GM12878 (cell line): Measurements from ENCODE around the gene CCDC87. TPM values are rescaled to one million over a fixed set of nuclear protein-coding genes. Genes with fewer than 3 reads are reported as not detected.

ENCODE experiments used
- ATAC-seq: fragments of 200-7000 bp; cut with Tn5 transposase; 3 replicates; pipeline ENCODE4 v1.9.1; 2020; ENCODE audit warnings: mild to moderate bottlenecking, moderate library complexity
- BruUV-seq: library from RNA; stranded (reverse); fragments of 400-500 nt; replicated peaks from 2 replicates; lab custom pipeline; 2021; lab: Mats Ljungman, UMichigan
- CTCF ChIA-PET: fragments of 300-600 bp; sonication (Branson Sonifier 250); formaldehyde crosslinking; extraction: SDS; loops from one replicate; lab custom pipeline; 2021; ENCODE audit warnings: inconsistent platforms; lab: Yijun Ruan, JAX
- POLR2A ChIA-PET: fragments of 350-600 bp; formaldehyde crosslinking; extraction: SDS; loops from one replicate; lab custom pipeline; 2021; ENCODE audit warnings: inconsistent platforms; lab: Charles Lee
- RAD21 ChIA-PET: fragments of 300-600 bp; sonication (Branson Sonifier 250); formaldehyde crosslinking; loops from one replicate; lab custom pipeline; 2023; ENCODE audit warnings: antibody characterized with exemption; ENCODE audit not compliant: unreplicated experiment; lab: Charles Lee
- SMC1A ChIA-PET: fragments of 300-600 bp; sonication (Branson Sonifier 250); formaldehyde crosslinking; loops from one replicate; lab custom pipeline; 2023; ENCODE audit not compliant: unreplicated experiment, uncharacterized antibody; lab: Charles Lee
- DNase-seq: peaks from one replicate; pipeline ENCODE4 v3.0.0-alpha.2; 2011; ENCODE audit warnings: low read depth, low spot score
- FAIRE-seq: peaks from 3 replicates; lab custom pipeline; 2011; peaks lifted over from hg19 to GRCh38; lab: Jason Lieb, UNC
- H2AFZ ChIP-seq: 2 replicates; pipeline ENCODE4 v1.6.0; 2011; ENCODE audit warnings: low read depth, low read length, control low read depth; ENCODE audit not compliant: control insufficient read depth
- H3K27ac ChIP-seq: 2 replicates; pipeline ENCODE4 v1.5.1; 2011; ENCODE audit warnings: control low read depth; ENCODE audit not compliant: control insufficient read depth, insufficient read depth
- H3K27me3 ChIP-seq, 2 experiments: replicated peaks in 1 of 2; 2 replicates each; pipeline versions ENCODE4 v1.6.0 to v1.6.1; 2011; ENCODE audit warnings: low read length in 1 of 2; ENCODE audit not compliant: control insufficient read depth in 2 of 2, insufficient read depth in 2 of 2
- H3K36me3 ChIP-seq, 2 experiments: 2 replicates each; pipeline ENCODE4 v1.5.1; 2011; ENCODE audit warnings: low read length in 1 of 2; ENCODE audit not compliant: control insufficient read depth in 2 of 2, insufficient read depth in 2 of 2
- H3K4me1 ChIP-seq: 2 replicates; pipeline ENCODE4 v1.6.1; 2011; ENCODE audit warnings: mild to moderate bottlenecking, low read length, moderate library complexity, mixed read lengths; ENCODE audit not compliant: control insufficient read depth, insufficient read depth
- H3K4me2 ChIP-seq: 2 replicates; pipeline ENCODE4 v1.6.0; 2011; ENCODE audit warnings: control low read depth; ENCODE audit not compliant: control insufficient read depth, insufficient read depth
- H3K4me3 ChIP-seq: fragments of 200-600 bp; sonication (generic); 2 replicates; pipeline ENCODE4 v1.5.1; 2016
- H3K79me2 ChIP-seq: 2 replicates; pipeline ENCODE4 v1.6.0; 2011; ENCODE audit warnings: low read length; ENCODE audit not compliant: control insufficient read depth, insufficient read depth
- H3K9ac ChIP-seq: 2 replicates; pipeline ENCODE4 v1.8.0; 2011; ENCODE audit warnings: low read length, control low read depth, mixed read lengths; ENCODE audit not compliant: control insufficient read depth, insufficient read depth
- H3K9me3 ChIP-seq: replicated peaks from 3 replicates; pipeline ENCODE4 v1.5.1; 2011; ENCODE audit warnings: mild to moderate bottlenecking, low read length; ENCODE audit not compliant: control insufficient read depth, insufficient read depth
- H4K20me1 ChIP-seq: 2 replicates; pipeline ENCODE4 v1.6.0; 2011; ENCODE audit not compliant: control insufficient read depth, insufficient read depth
- ASH2L ChIP-seq: fragments of 300-600, 200-600 bp; sonication (generic); IDR thresholded peaks from 2 replicates; pipeline ENCODE4 v1.6.1; 2017; ENCODE audit warnings: low read depth, mild to moderate bottlenecking, borderline replicate concordance
- BHLHE40 ChIP-seq, 2 experiments: fragments of 450-650 bp in 1 of 2; IDR thresholded peaks; 2 replicates each; pipeline ENCODE4 v1.6.1; 2011 to 2017; ENCODE audit warnings: low read depth in 2 of 2, borderline replicate concordance in 1 of 2, improper control_type of control experiment in 1 of 2, low read length in 1 of 2, mild to moderate bottlenecking in 1 of 2
- CEBPB ChIP-seq, 2 experiments: fragments of 150-350 bp in 1 of 2; IDR thresholded peaks; 2 replicates each; pipeline ENCODE4 v1.6.1; 2012 to 2014; ENCODE audit warnings: low read depth in 2 of 2, low read length in 2 of 2, borderline replicate concordance in 1 of 2, inconsistent platforms in 1 of 2
- CHD4 ChIP-seq: fragments of 200-600 bp; sonication (generic); IDR thresholded peaks from 2 replicates; pipeline ENCODE4 v1.6.1; 2016; ENCODE audit warnings: mild to moderate bottlenecking
- CREB1 ChIP-seq: IDR thresholded peaks from 2 replicates; pipeline ENCODE4 v1.6.1; 2012; ENCODE audit warnings: low read depth, mild to moderate bottlenecking, inconsistent platforms
- CTCF ChIP-seq, 3 experiments: IDR thresholded peaks in 2 of 3; conservative IDR thresholded peaks in 1 of 3; 2 replicates each; pipeline ENCODE4 v1.5.1; 2011; ENCODE audit warnings: low read depth in 3 of 3, low read length in 3 of 3, mild to moderate bottlenecking in 3 of 3, control low read depth in 2 of 3, moderate library complexity in 2 of 3, inconsistent platforms in 1 of 3, mixed read lengths in 1 of 3; ENCODE audit not compliant: control insufficient read depth in 2 of 3, insufficient read depth in 1 of 3; ENCODE audit errors: extremely low read depth in 1 of 3
- POLR2A ChIP-seq: IDR thresholded peaks from 2 replicates; pipeline ENCODE4 v1.6.1; 2011; ENCODE audit warnings: low read depth, mild to moderate bottlenecking, low read length
- RAD51 ChIP-seq: fragments of 450-650 bp; IDR thresholded peaks from 2 replicates; pipeline ENCODE4 v1.6.1; 2016; ENCODE audit warnings: moderate library complexity, mild to moderate bottlenecking, inconsistent platforms
- ZNF274 ChIP-seq: IDR thresholded peaks from one replicate; pipeline ENCODE4 v1.8.0; 2011; ENCODE audit not compliant: insufficient read length, insufficient read depth
- ZZZ3 ChIP-seq: IDR thresholded peaks from 2 replicates; pipeline ENCODE4 v1.6.1; 2011; ENCODE audit warnings: low read depth; ENCODE audit not compliant: control insufficient read depth, insufficient read length
- WGBS: methylation state at CpG from one replicate; pipeline ENCODE4 v1.1.6; 2016; ENCODE audit warnings: low lambda C conversion rate; ENCODE audit not compliant: insufficient replicate concordance, insufficient coverage; ENCODE audit errors: missing lambda C conversion rate; 5-methylcytosine and 5-hydroxymethylcytosine counted together
- in situ Hi-C: fragments of 300-500 bp; cut with MboI; formaldehyde crosslinking; loops from 9 replicates; pipeline ENCODE4 v1.14.3; 2018; ENCODE audit warnings: mixed read lengths
- intact Hi-C: fragments of 100-400 bp; cut with micrococcal nuclease; formaldehyde crosslinking; loops from one replicate; pipeline ENCODE4 v1.14.2; 2022; ENCODE audit not compliant: unreplicated experiment
- polyA plus RNA-seq, 11 experiments: library from polyadenylated mRNA; depleted of rRNA in 4 of 11; unstranded in 6 of 11; stranded (reverse) in 5 of 11; fragments of >200 nt; fragmentation: Nextera tagmentation in 4 of 11; fragmentation: Illumina TruSeq in 1 of 11; extraction: Ambion mirVana in 4 of 11; extraction: Trizol in 1 of 11; gene quantifications; 1 replicate in 1 of 11; 2 replicates in 10 of 11; pipeline versions ENCODE4 v1.2.1 to v1.2.3, GENCODE V29; 2011 to 2016; ENCODE audit warnings: inconsistent platforms in 2 of 11, missing spikeins in 2 of 11, low read depth in 1 of 11
- total RNA-seq, 4 experiments: library from RNA; depleted of rRNA in 3 of 4; stranded (reverse); fragments of >200 nt in 3 of 4; fragmentation: Illumina TruSeq in 1 of 4; extraction: Trizol in 1 of 4; gene quantifications; 2 replicates each; pipeline versions ENCODE4 v1.2.1 to v1.2.3, GENCODE V29; 2013 to 2021
- TF ChIP-seq, protein P1 (sequence below): fragments of 450-650 bp; IDR thresholded peaks from 2 replicates; pipeline ENCODE4 v1.6.1; 2017; ENCODE audit warnings: borderline replicate concordance

The CCDC87 gene
- total and polyA plus RNA-seq, 10 of the 15 experiments (the other 5 are each of a cell fraction or from before 2014, with no cell fraction given): 0.02 to 0.17 (median 0.09) TPM; not detected in 3

GRCh38 chr11:66603072-66603471 lies 10.2 kb upstream of the CCDC87 start:
- CTCF ChIA-PET: interaction anchor here (1.0 kb wide), 1 partner anchor 22 kb away, joined by 3 read pairs; no protein-coding TSS in a partner anchor
- RAD21 ChIA-PET: no interaction called here
- WGBS: 87% methylated on average over 6 of the region's 6 CpGs
- POLR2A ChIA-PET: no interaction called here
- no peak overlapping the region for H3K4me3 ChIP-seq
- no peak for FAIRE-seq
- in situ Hi-C loops (no loop called here), intact Hi-C loops (no loop called here)
- ATAC-seq: no peak
- TF ChIP-seq CTCF (IDR thresholded peaks at IDR 0.05 in 2 of 3, conservative IDR thresholded peaks at IDR 0.05 in 1 of 3; ENCODE audit: control insufficient read depth in 2 of 3, extremely low read depth in 1 of 3, insufficient read depth in 1 of 3, low read depth in 3 of 3, low read length in 3 of 3) (no peak), RAD51 (no peak), POLR2A (no peak), ZNF274 (no peak), CEBPB (IDR thresholded peaks at IDR 0.05; ENCODE audit: borderline replicate concordance in 1 of 2, low read depth in 2 of 2, low read length in 2 of 2) (no peak), CREB1 (no peak), BHLHE40 (IDR thresholded peaks at IDR 0.05; ENCODE audit: borderline replicate concordance in 1 of 2, low read depth in 2 of 2, low read length in 1 of 2) (no peak), ZZZ3 (no peak), CHD4 (no peak), ASH2L (no peak)
- TF ChIP-seq, protein P1, sequence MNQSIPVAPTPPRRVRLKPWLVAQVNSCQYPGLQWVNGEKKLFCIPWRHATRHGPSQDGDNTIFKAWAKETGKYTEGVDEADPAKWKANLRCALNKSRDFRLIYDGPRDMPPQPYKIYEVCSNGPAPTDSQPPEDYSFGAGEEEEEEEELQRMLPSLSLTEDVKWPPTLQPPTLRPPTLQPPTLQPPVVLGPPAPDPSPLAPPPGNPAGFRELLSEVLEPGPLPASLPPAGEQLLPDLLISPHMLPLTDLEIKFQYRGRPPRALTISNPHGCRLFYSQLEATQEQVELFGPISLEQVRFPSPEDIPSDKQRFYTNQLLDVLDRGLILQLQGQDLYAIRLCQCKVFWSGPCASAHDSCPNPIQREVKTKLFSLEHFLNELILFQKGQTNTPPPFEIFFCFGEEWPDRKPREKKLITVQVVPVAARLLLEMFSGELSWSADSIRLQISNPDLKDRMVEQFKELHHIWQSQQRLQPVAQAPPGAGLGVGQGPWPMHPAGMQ: no peak
- no peaks in the 10 kb centered on the region for H3K27me3 ChIP-seq
- H3K9ac ChIP-seq: no peak overlapping the region
- no peak for DNase-seq
- peaks cover 0 to 9% of the 10 kb centered on the region in 2 experiments; a peak in 3 of 4 replicates for H3K36me3 ChIP-seq
- no peaks in the 10 kb centered on the region for H3K79me2 ChIP-seq
- no TSS peak for BruUV-seq
- H3K4me2 ChIP-seq: no peak overlapping the region
- no peaks in the 10 kb centered on the region for H3K9me3 ChIP-seq
- no peak overlapping the region for H2AFZ ChIP-seq
- H4K20me1 ChIP-seq: no peaks in the 10 kb centered on the region
- peaks cover 7% of the 10 kb centered on the region for H3K4me1 ChIP-seq
- no peak overlapping the region for H3K27ac ChIP-seq
- SMC1A ChIA-PET: no interaction called here
